GM10248 (cell line): ENCODE data around the gene GOLIM4.

Experiments used
- CTCF ChIA-PET: fragments of 300-600 bp; sonication (Branson Sonifier 250); formaldehyde crosslinking; extraction: SDS; loops from one replicate; lab custom pipeline; 2021; ENCODE audit warnings: antibody characterized with exemption; lab: Yijun Ruan, JAX
- POLR2A ChIA-PET: fragments of 350-650 bp; sonication (Branson Sonifier 250); formaldehyde crosslinking; extraction: SDS; loops from one replicate; lab custom pipeline; 2020; ENCODE audit warnings: antibody characterized with exemption; lab: Yijun Ruan, JAX
- DNase-seq: peaks from one replicate; pipeline ENCODE4 v3.0.0; 2012; ENCODE audit errors: extremely low spot score
- TF ChIP-seq, protein P1 (sequence below): IDR thresholded peaks from 2 replicates; pipeline ENCODE4 v1.5.1; 2012; ENCODE audit warnings: mild to moderate bottlenecking, low read depth; ENCODE audit errors: extremely low read depth, missing control alignments, control extremely low read depth

GOLIM4 gene

GRCh38 chr3:168127466-168127865, 31.7 kb upstream of the GOLIM4 start:
- CTCF ChIA-PET = interaction anchor here (0.7 to 2.9 kb wide), 5 partner anchors 9 to 32 kb away, joined by 3 to 10 read pairs (median 4); no protein-coding TSS in a partner anchor
- POLR2A ChIA-PET = no interaction called here
- TF ChIP-seq, protein P1, sequence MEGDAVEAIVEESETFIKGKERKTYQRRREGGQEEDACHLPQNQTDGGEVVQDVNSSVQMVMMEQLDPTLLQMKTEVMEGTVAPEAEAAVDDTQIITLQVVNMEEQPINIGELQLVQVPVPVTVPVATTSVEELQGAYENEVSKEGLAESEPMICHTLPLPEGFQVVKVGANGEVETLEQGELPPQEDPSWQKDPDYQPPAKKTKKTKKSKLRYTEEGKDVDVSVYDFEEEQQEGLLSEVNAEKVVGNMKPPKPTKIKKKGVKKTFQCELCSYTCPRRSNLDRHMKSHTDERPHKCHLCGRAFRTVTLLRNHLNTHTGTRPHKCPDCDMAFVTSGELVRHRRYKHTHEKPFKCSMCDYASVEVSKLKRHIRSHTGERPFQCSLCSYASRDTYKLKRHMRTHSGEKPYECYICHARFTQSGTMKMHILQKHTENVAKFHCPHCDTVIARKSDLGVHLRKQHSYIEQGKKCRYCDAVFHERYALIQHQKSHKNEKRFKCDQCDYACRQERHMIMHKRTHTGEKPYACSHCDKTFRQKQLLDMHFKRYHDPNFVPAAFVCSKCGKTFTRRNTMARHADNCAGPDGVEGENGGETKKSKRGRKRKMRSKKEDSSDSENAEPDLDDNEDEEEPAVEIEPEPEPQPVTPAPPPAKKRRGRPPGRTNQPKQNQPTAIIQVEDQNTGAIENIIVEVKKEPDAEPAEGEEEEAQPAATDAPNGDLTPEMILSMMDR = no peak
- no peak for DNase-seq

GRCh38 chr3:168124791-168125190, 29.1 kb upstream of the GOLIM4 start:
- ChIA-PET CTCF (no interaction called here), POLR2A (no interaction called here)
- TF ChIP-seq, protein P1 = no peak
- DNase-seq = no peak

- TF ChIP-seq, protein P1 = no peak
- CTCF ChIA-PET = interaction anchor here (1.3 kb wide), 1 partner anchor 10 kb away, joined by 3 read pairs; no protein-coding TSS in a partner anchor
- POLR2A ChIA-PET = no interaction called here
- no peak for DNase-seq
These were observed 28.6 kb upstream of the GOLIM4 start for GRCh38 chr3:168124291-168124690.

DNA sequence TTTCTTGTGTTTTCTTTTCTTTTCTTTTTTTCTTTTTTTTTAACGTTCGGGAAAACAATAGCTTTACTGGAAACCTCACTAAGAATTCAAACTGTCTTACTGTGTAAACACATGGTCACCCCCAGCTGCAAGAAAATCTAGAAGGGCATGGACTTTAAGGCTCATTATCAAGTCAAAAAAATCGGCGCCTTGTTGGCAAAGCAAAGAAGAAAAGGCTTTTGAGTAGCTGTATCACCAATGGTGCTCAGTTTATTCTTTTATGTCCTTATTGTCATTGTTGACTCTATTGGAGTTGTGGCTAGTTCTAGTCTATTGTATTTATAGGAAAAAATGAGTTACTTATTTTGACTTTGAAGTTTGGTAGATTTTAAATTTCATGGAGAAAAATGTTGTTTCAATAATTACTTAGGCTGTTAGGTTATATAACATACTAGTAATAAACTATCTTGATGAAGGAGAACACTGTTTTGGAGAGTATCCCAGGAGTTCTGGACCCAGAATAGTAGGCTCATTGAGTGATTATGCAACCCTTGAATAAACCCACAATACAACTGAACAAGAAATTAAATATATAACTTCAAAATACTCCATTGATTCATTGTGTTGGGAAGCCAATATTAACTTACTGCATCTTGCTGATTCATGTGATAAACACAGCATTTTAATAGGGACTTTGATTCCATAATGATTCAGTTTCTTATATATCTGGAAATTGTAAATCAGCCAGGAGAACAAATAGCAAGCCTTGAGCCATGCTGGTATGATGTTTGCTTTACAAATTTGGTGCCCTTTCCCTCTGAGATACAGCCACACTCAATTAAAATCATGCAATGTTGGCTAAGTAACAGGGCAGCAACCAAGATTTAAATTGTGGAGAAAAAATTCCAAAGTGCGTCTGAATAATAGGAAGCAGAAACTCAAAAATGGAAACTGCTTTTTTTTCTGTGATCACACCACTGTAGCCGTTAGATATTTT, 27.8 kb upstream of the GOLIM4 start:
- CTCF ChIA-PET = interaction anchor here (1.3 to 1.5 kb wide), 2 partner anchors 9 to 12 kb away, joined by 3 to 9 read pairs; no protein-coding TSS in a partner anchor

DNA sequence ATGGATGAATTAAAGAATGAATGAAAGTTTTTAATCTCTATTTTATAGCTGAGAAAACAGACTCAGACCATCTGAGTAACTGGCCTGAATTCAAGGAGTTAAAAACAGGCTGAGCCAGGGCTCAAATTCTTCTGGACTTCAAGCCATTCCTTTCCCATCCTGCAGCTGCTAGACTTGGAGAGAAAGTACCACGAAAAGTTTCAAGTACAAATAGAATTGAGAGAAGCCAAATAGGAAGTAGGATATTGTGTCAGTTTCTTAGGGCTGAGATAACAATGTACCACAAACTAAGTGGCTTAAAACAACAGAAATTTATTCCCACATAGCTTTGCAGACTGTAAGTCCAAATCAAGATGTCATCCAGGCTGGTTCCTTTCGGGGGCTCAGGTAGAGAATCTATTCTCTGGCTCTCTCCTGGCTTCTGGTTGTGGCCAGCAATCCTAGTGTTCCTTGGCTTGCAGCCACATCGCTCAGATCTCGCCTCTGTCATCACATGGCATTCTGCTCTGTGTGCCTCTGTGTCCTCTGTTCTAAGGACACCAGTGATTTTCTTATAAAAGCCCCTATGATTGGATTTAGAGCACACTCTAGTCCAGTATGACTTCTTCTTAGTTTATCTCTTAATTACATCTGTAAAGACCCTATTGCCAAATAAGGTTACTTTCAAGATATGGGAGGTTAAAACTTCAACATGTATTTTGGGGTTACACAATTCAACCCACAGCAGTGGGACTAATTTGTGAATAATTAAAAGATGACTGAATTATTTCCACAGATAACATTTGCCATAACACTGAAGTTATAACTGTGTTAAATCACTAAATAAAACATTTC, 25.7 kb upstream of the GOLIM4 start:
- POLR2A ChIA-PET = no interaction called here
- TF ChIP-seq, protein P1 = no peak
- no peak for DNase-seq
- CTCF ChIA-PET = interaction anchor here (2.1 kb wide), 1 partner anchor 11 kb away, joined by 5 read pairs; no protein-coding TSS in a partner anchor

More for the DNA sequence above, 27.8 kb upstream of the GOLIM4 start:
- POLR2A ChIA-PET = no interaction called here
- DNase-seq = no peak
- TF ChIP-seq, protein P1 = no peak

DNA sequence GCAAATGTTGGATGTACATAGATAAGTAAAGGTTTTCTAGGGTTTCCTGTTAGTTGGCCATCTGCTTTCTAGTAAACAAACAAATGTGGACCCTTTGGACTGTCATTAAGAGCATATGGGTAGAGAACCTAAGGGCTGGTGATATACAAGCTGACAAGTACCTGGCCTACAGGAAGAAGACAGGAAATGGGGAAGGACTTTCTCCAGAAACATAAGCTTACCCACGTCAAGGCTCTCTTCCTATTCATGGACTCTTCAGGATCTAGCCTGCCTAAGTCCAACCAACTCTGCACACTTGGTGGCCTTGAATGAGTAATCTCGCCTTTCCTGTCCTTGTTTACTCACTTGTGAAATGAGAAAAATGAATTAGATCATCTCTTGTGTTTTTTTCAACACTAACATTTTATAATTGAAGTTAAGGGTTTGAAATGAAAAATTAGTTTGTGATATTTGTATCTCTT, 22.2 kb upstream of the GOLIM4 start:
- TF ChIP-seq, protein P1 = no peak
- ChIA-PET POLR2A (no interaction called here), CTCF (interaction anchor here (0.9 to 2.2 kb wide), 3 partner anchors 11 to 70 kb away, joined by 3 to 8 read pairs (median 6); no protein-coding TSS in a partner anchor)
- no peak for DNase-seq
